Subcutaneous abdominal adipose tissue (tissue), 5 donors: Measurements from ENCODE around the gene EVX2.
A peak's percentile ranks its signal among the peaks of the same experiment; 100 is the strongest.

ENCODE experiments used
- H3K27ac ChIP-seq: one replicate; pipeline ENCODE4 v1.7.0; 2013; ENCODE audit warnings: low read depth, mild to moderate bottlenecking, inconsistent platforms, low read length, moderate library complexity
- H3K27me3 ChIP-seq, 5 donors: one replicate each; pipeline ENCODE4 v1.7.0; 2013; ENCODE audit warnings: low read length in 5 of 5, inconsistent platforms in 1 of 5; ENCODE audit not compliant: control insufficient read depth in 5 of 5, insufficient read depth in 4 of 5
- H3K36me3 ChIP-seq, 5 donors: one replicate each; pipeline ENCODE4 v1.7.0; 2013; ENCODE audit warnings: low read length in 5 of 5; ENCODE audit not compliant: control insufficient read depth in 5 of 5, insufficient read depth in 5 of 5
- H3K4me1 ChIP-seq, 5 donors: one replicate each; pipeline ENCODE4 v1.7.0; 2013; ENCODE audit warnings: low read length in 5 of 5, mild to moderate bottlenecking in 3 of 5, moderate library complexity in 1 of 5; ENCODE audit not compliant: control insufficient read depth in 5 of 5, insufficient read depth in 5 of 5
- H3K4me3 ChIP-seq, 5 donors: one replicate each; pipeline ENCODE4 v1.7.0; 2013; ENCODE audit warnings: low read length in 5 of 5, low read depth in 1 of 5
- H3K9ac ChIP-seq, 5 donors: one replicate each; pipeline ENCODE4 v1.7.0; 2013; ENCODE audit warnings: low read length in 5 of 5, mild to moderate bottlenecking in 4 of 5, moderate library complexity in 3 of 5
- H3K9me3 ChIP-seq, 5 donors: one replicate each; pipeline ENCODE4 v1.7.0; 2013; ENCODE audit warnings: low read length in 5 of 5; ENCODE audit not compliant: control insufficient read depth in 5 of 5
- donor health status: healthy.
- donor health status: healthy.
- donor health status: healthy.
- donor health status: healthy.
- donor health status: healthy.

Gene EVX2

DNA sequence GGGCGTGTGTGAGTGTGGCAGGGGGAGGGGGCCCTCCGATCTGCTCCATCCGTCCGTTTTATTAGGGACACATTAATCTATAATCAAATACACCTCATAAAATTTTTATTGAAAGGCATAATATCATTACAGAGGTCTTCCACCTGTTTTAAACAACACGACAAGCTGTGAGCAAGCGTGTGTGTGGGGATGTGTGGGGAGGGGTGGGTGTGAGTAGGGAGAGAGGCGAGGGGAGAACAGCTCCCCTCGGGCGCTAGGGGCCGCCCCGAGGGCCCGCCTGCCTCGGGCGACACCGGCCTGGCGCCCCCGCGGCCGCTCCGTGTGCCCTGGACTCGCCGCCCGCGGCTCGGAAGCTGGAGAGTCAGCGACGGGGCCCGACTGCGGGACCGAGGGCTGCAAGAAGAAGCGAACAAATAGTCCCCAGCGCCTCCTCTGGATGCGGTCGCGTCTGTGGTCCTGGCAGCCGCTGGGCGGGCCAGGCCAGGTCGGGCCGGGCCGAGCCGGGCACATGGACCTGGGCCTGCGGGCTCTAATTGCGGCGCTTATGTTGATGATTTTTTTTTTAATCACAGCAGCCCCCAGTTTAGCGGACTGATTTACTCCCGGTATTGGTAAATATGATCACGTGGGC lies 38.4 kb upstream of the EVX2 start:
- peaks cover 39 to 72% (median 47%) of the 10 kb centered on the region in 5 donors for H3K27me3 ChIP-seq
- peaks cover 2 to 26% (median 22%) of the 10 kb centered on the region in 5 donors for H3K4me1 ChIP-seq
- H3K9ac ChIP-seq = peak overlapping the region in 1 of 5 donors; percentile 47
- H3K4me3 ChIP-seq = peak overlapping the region in 4 of 5 donors; percentile 62 to 82 (median 74)
- no peaks in the 10 kb centered on the region for H3K36me3 ChIP-seq
- H3K9me3 ChIP-seq = no peaks in the 10 kb centered on the region
- H3K27ac ChIP-seq = no peak overlapping the region

DNA sequence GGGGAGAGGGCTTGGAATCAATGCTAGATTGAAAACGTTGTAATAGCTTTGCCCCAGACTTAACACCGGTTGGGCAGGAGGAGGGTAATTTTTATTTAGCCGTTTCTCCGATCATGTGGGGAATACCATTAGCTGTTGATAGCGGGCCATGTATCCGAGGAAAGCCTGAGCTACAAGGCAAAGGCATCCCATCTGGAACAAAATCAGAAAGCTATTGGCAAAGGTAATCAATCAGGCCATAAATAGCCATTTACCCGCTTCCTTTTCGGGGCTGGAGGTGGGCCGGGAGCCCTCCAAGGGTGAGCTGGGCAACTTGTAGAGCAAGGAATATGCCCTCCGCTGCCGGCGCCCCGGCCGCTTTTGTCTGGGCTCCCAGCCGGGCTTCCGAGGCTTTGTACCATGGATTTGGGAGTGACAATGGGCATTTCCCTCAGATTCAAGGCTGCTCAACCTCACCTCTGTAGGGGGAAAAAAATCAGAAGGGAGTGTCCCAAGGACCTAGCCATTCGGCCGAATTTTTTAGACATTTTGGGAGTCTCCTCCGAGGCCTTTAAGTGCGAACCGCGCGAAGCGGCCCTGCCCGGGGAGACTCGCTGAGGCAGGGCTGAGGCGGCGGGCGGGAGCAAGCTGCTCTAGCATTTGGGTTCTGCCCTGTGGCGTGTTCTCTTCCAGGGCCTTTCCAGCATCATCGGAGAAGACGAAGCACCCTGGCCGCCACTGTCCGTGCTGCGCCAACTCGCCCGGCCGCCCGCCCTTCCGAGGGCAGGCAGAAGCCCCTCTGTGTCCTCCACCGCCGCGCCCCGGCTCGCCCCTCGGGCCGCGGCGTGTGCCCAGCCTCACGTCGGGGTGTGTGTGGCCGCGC lies 37.7 kb upstream of the EVX2 start:
- peak overlapping the region in 3 of 5 donors; percentile 72 to 82 (median 75) for H3K4me3 ChIP-seq
- H3K27me3 ChIP-seq = peaks cover 47 to 80% (median 54%) of the 10 kb centered on the region in 5 donors

DNA sequence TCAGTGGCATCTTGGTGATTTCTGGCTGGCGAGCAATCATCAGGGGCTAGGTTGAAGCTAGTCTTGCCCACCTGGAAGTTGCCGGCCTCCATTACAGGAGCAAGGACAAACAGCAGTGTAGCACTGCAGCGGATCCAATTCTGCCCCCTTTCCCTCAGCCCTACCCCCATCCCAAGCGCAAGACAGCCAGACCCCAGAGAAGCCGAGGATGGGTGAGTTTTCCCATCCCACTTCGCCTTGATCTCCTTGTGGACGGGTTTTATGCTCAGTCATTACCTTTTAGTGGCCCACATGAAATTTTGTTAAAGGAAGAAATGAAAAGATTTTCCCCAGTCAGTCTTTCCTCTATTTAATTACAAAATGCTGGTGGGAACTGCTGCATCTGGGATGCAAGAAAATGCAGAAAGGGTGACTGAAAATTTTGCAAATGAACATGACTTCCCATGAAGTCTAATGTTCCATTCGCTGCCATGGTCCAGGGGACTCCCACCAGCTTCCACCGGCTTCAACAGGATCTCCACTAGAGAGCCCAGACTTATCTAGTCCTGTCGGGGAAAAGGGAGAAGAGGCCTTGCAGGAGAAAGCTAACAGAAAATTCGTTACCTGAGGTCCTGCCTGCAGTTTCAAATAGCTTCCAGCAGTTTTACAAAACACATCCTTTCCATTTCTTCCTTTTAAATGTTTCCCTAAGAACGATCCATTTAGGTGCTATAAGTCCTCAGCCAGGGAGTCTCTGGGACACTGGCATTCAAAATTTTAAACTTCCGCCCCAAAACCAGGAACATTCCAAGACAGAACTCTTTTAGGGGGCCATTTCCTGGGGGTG lies 36.8 kb upstream of the EVX2 start:
- no peak overlapping the region for H3K9ac ChIP-seq
- peaks cover 53 to 88% (median 62%) of the 10 kb centered on the region in 5 donors for H3K27me3 ChIP-seq
- H3K36me3 ChIP-seq = no peaks in the 10 kb centered on the region
- H3K4me1 ChIP-seq = peaks cover 2 to 34% (median 30%) of the 10 kb centered on the region in 5 donors
- H3K27ac ChIP-seq = no peak overlapping the region
- H3K4me3 ChIP-seq = no peak overlapping the region
- no peaks in the 10 kb centered on the region for H3K9me3 ChIP-seq

More for the DNA sequence above, 37.7 kb upstream of the EVX2 start:
- peak overlapping the region in 1 of 5 donors; percentile 47 for H3K9ac ChIP-seq
- H3K36me3 ChIP-seq = no peaks in the 10 kb centered on the region
- H3K27ac ChIP-seq = no peak overlapping the region
- H3K9me3 ChIP-seq = no peaks in the 10 kb centered on the region
- H3K4me1 ChIP-seq = peaks cover 2 to 28% (median 24%) of the 10 kb centered on the region in 5 donors

DNA sequence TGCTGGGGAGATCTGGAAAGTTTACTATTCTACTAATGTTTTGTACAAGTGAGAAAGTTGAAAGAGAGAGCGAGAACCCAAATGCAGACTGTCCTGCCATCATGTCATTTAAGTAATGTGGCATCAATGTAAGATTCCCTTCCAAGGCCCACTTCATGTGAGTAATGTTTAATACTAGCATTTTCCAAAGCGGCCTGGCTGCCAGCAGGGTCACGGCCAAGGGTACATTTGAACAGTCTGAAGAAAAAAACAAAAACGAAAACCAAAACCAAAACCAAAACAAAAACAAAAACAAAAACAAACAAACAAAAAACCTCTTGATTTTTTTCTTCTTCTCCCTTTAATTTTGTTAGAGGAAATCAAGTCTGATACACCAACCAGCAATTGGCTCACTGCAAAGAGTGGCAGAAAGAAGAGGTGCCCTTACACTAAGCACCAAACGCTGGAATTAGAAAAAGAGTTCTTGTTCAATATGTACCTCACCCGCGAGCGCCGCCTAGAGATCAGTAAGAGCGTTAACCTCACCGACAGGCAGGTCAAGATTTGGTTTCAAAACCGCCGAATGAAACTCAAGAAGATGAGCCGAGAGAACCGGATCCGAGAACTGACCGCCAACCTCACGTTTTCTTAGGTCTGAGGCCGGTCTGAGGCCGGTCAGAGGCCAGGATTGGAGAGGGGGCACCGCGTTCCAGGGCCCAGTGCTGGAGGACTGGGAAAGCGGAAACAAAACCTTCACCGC lies 35.0 kb upstream of the EVX2 start:
- H3K9me3 ChIP-seq = no peaks in the 10 kb centered on the region
- H3K27me3 ChIP-seq = peaks cover 67 to 91% (median 70%) of the 10 kb centered on the region in 5 donors
- no peak overlapping the region for H3K9ac ChIP-seq
- H3K4me3 ChIP-seq = peak overlapping the region in 1 of 5 donors; percentile 27
- H3K27ac ChIP-seq = no peak overlapping the region
- peaks cover 2 to 31% (median 29%) of the 10 kb centered on the region in 5 donors for H3K4me1 ChIP-seq
- no peaks in the 10 kb centered on the region for H3K36me3 ChIP-seq

DNA sequence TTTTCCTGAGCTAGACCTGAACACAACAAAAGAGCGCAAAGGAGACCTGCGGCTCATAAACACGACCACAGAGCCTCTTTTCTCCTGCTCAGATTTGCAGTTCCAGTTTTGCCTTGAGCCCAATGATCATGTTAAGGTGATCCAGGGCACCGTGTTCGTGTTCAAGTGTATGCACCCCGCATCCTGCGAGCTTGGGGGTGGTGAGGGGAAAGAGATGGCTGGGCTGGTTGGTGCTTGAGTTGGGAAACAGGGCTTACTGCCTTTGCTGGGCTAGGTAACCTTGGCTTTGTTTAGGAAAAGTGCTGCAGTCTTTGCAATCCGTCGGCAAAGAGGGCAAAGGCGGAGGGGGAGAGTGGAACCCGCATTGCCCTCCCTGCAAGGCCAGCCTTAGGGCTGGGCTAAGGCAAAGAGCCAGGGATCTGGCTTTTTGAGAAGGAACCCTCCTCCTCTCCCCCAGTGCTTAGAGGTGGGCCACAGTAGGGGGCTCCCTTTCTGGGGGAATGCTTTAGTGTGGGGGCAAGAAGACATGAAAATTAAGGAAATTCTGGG lies 34.1 kb upstream of the EVX2 start:
- Histone ChIP-seq H3K9me3 (no peaks in the 10 kb centered on the region), H3K36me3 (no peaks in the 10 kb centered on the region), H3K4me1 (peaks cover 2 to 24% (median 22%) of the 10 kb centered on the region in 5 donors), H3K9ac (no peak overlapping the region), H3K27me3 (peaks cover 67 to 89% (median 73%) of the 10 kb centered on the region in 5 donors), H3K27ac (no peak overlapping the region), H3K4me3 (peak overlapping the region in 1 of 5 donors; percentile 13)

DNA sequence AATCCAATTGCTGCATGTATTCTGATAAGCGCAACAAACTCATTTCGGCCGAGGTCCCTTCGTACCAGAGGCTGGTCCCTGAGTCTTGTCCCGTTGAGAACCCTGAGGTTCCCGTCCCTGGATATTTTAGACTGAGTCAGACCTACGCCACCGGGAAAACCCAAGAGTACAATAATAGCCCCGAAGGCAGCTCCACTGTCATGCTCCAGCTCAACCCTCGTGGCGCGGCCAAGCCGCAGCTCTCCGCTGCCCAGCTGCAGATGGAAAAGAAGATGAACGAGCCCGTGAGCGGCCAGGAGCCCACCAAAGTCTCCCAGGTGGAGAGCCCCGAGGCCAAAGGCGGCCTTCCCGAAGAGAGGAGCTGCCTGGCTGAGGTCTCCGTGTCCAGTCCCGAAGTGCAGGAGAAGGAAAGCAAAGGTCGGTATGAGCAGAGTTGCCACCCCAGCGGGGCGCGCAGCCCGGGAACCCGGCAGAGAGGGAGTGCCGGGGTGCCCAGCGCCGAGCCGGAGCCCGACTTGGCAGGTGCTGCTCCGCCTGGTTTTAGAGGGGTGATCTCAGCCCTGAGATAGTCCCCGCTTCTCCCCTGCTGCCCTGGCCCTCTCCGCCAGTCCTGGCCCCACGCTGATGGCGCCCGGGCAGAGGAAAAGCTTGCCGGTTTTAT lies 33.5 kb upstream of the EVX2 start:
- Histone ChIP-seq H3K36me3 (no peaks in the 10 kb centered on the region), H3K4me3 (no peak overlapping the region), H3K9ac (no peak overlapping the region), H3K4me1 (peaks cover 2 to 18% (median 16%) of the 10 kb centered on the region in 5 donors), H3K27me3 (peaks cover 73 to 92% (median 79%) of the 10 kb centered on the region in 5 donors), H3K9me3 (no peaks in the 10 kb centered on the region), H3K27ac (no peak overlapping the region)

DNA sequence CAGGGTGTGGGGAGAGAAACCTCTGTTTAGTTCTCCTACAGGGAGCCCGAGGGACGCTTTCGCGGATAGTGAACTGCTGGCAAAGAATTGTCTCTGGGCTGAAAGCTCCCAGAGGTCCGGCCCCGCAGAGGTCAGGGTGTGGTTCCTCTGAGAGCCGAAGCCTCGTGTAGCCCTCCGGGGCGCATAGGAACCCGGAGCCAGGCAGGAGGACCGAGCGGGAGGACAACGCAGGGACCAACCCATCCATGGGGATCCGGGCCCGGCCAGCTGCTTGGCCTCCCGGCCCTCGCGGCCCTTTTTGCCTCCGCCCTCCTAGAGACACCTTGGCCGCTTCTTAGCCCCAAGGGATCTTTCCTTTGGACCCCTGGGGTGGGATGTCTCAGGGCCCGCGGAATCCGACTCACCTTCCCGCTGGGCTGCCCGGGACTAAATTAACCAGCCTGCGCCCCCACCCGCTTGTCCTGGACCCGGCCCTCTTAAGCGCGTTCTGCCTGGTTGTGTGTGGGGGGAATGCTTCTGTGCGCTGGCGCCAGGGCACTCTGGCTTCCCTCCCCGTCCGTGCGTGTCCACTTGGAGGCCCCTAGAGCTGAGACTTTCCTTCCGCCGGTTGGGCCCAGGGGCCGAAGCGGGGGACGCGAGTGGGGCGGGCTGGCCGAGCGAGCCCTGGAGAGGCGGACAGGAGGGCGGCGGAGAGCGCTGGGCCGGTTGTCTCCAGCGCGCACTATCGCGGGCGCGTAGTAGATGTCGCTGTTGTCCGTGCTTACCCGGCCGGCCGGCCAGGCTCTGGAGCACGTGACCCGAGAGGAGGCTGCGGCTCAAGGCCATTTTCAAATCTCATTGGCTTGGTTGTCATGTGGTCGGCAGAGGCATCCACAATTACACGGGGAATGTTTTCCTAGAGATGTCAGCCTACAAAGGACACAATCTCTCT lies 32.4 kb upstream of the EVX2 start, which contains the start of gene HOXD10:
TSS of gene HOXD10 (plus strand) at position 896 of the 931 bp plus-strand sequence. CDS start 56 bp downstream, outside the sequence.
- Histone ChIP-seq H3K27me3 (peaks cover 76 to 96% (median 88%) of the 10 kb centered on the region in 5 donors), H3K27ac (no peak within 1 kb of the TSS)

DNA sequence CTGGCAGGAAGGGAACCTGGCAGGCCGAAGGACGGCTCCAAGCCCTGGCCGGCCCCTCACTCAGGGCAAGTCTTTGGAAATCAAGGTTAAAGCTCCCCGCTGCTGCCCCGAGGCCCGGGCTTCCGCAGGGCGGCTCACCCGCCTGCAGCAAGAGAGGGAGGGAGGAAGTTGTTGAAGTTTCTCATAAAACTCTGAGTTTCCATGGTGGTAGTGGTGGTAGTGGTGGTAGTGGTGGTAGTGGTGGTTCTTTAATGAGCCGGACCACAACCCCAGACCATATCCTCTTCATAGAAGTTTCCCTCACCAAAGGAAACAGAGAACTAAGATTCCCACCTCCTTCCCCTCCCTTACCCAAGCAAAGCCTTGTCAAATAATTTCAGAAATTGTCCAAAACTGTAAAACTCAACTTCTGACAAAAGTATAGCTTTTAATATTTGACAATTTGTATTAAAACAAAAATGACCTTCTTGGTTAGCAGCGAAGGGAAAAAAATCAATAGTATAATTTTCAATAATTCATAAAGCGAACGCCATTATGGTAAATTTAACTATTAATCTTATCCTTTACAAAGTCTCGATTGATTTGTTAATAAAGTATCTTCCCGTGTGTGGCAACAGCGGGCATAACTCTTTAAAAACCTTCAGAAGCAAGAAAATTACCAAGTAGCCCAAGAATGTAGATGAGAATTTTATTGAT lies 31.3 kb upstream of the EVX2 start:
- H3K36me3 ChIP-seq = no peaks in the 10 kb centered on the region
- H3K9ac ChIP-seq = no peak overlapping the region
- H3K4me1 ChIP-seq = peaks cover 0 to 17% (median 9%) of the 10 kb centered on the region in 5 donors
- H3K27me3 ChIP-seq = peaks cover 75 to 96% (median 88%) of the 10 kb centered on the region in 5 donors
- no peak overlapping the region for H3K27ac ChIP-seq
- no peak overlapping the region for H3K4me3 ChIP-seq
- no peaks in the 10 kb centered on the region for H3K9me3 ChIP-seq

More for the DNA sequence above, 32.4 kb upstream of the EVX2 start, which contains the start of gene HOXD10:
- Histone ChIP-seq H3K9me3 (no peaks in the 10 kb centered on the region), H3K4me1 (peaks cover 0 to 16% (median 9%) of the 10 kb centered on the region in 5 donors), H3K36me3 (no peaks in the 10 kb centered on the region), H3K9ac (no peak within 1 kb of the TSS), H3K4me3 (peak within 1 kb of the TSS in 3 of 5 donors; percentile 32 to 48 (median 45))
